DMS153 (cell line): Measurements from ENCODE around the gene BLTP3A.
A peak's percentile ranks its signal among the peaks of the same experiment; 100 is the strongest.
"Not testable (repeated sequence)": the region's sequence is repeated elsewhere in the genome, so short reads cannot be mapped to it uniquely, and the experiment has no call there.

Source experiments
- DNase-seq: peaks from one replicate; lab custom pipeline; 2025; lab: John Stamatoyannopoulos, UW

The BLTP3A gene

GRCh38 chr6:34791701-34792604, at the start of gene BLTP3A:
Gene BLTP3A, plus strand, starts transcription at chr6:34792083. Its CDS starts 168 bp downstream, at chr6:34792251.
- DNase-seq, result no peak

- no peak for DNase-seq
Observed at GRCh38 chr6:34742094-34742493, 49.8 kb upstream of the BLTP3A start.

- DNase-seq, result no peak
Observed at GRCh38 chr6:34743625-34744293, 48.1 kb upstream of the BLTP3A start.

- DNase-seq, result not testable (repeated sequence)
Observed at GRCh38 chr6:34744294-34744647, 47.6 kb upstream of the BLTP3A start.

- peak; percentile 63 for DNase-seq
Observed at GRCh38 chr6:34745277-34746103, 46.4 kb upstream of the BLTP3A start.

GRCh38 chr6:34746104-34746846, 45.6 kb upstream of the BLTP3A start:
- DNase-seq, result no peak

GRCh38 chr6:34748757-34749156, 43.1 kb upstream of the BLTP3A start:
- no peak for DNase-seq

GRCh38 chr6:34756513-34756856, 35.4 kb upstream of the BLTP3A start:
- not testable (repeated sequence) for DNase-seq

- DNase-seq, result no peak
Observed at GRCh38 chr6:34757687-34758274, 34.1 kb upstream of the BLTP3A start.

- no peak for DNase-seq
Observed at GRCh38 chr6:34760108-34760507, 31.8 kb upstream of the BLTP3A start.

- DNase-seq, result not testable (repeated sequence)
Observed at GRCh38 chr6:34761681-34762080, 30.2 kb upstream of the BLTP3A start.

- no peak for DNase-seq
Observed at GRCh38 chr6:34768148-34768547, 23.7 kb upstream of the BLTP3A start.

- DNase-seq, result no peak
Observed at GRCh38 chr6:34771727-34772126, 20.2 kb upstream of the BLTP3A start.

GRCh38 chr6:34772940-34773339, 18.9 kb upstream of the BLTP3A start:
- DNase-seq, result no peak

GRCh38 chr6:34773916-34774315, 18.0 kb upstream of the BLTP3A start:
- no peak for DNase-seq

GRCh38 chr6:34774967-34775366, 16.9 kb upstream of the BLTP3A start:
- no peak for DNase-seq

- not testable (repeated sequence) for DNase-seq
Observed at GRCh38 chr6:34785375-34785774, 6.5 kb upstream of the BLTP3A start.

- DNase-seq, result not testable (repeated sequence)
Observed at GRCh38 chr6:34787152-34787551, 4.7 kb upstream of the BLTP3A start.

- no peak for DNase-seq
Observed at GRCh38 chr6:34788111-34788510, 3.8 kb upstream of the BLTP3A start.

GRCh38 chr6:34791164-34791700, 651 bp upstream of the BLTP3A start:
- no peak for DNase-seq
